ENCODE data around the gene SLC7A11.

GRCh38 chr4:138238521-138239292, 3.4 kb downstream of the SLC7A11 start:
- no peak for TF ChIP-seq CTCF (IDR thresholded peaks at IDR 0.05; ENCODE audit: insufficient read depth, low read length)
- no peak for TF ChIP-seq SPI1 (IDR thresholded peaks at IDR 0.05; ENCODE audit: borderline replicate concordance, low read depth)
- no peak for TF ChIP-seq GABPA (IDR thresholded peaks at IDR 0.05; ENCODE audit: low read depth)

Measured in HL-60 (cell line).